GM12864 (cell line): ENCODE results near the gene SERINC5.
"Not testable (repeated sequence)": the region's sequence is repeated elsewhere in the genome, so short reads cannot be mapped to it uniquely, and the experiment has no call there.

Source experiments
- DNase-seq: peaks from one replicate; pipeline ENCODE4 v3.0.0-alpha.2; 2011; ENCODE audit warnings: low read depth
- H3K4me3 ChIP-seq: 2 replicates; pipeline ENCODE4 v1.5.1; 2011; ENCODE audit warnings: mild to moderate bottlenecking, low read depth, low read length, control low read depth
- CTCF ChIP-seq: IDR thresholded peaks from 2 replicates; pipeline ENCODE4 v1.5.1; 2011; ENCODE audit warnings: low read depth, mild to moderate bottlenecking, moderate library complexity, low read length, control low read depth, inconsistent platforms; ENCODE audit errors: missing control alignments

Gene SERINC5

GRCh38 chr5:80119372-80119771 lies 136.5 kb downstream of the SERINC5 start:
- H3K4me3 ChIP-seq = no peak overlapping the region
- no peak for TF ChIP-seq CTCF
- no peak for DNase-seq

- no peak for TF ChIP-seq CTCF
- no peak for DNase-seq
- no peak overlapping the region for H3K4me3 ChIP-seq
Measured at GRCh38 chr5:80117446-80117845, 138.4 kb downstream of the SERINC5 start.

- H3K4me3 ChIP-seq = no peak overlapping the region
- no peak for TF ChIP-seq CTCF
- DNase-seq = no peak
Measured at GRCh38 chr5:80116465-80116864, 139.4 kb downstream of the SERINC5 start.

- TF ChIP-seq CTCF = no peak
- DNase-seq = no peak
- H3K4me3 ChIP-seq = no peak overlapping the region
Measured at GRCh38 chr5:80116000-80116399, 139.8 kb downstream of the SERINC5 start.

GRCh38 chr5:80114860-80115259 lies 141.0 kb downstream of the SERINC5 start:
- no peak for DNase-seq
- no peak overlapping the region for H3K4me3 ChIP-seq
- TF ChIP-seq CTCF = no peak

DNA sequence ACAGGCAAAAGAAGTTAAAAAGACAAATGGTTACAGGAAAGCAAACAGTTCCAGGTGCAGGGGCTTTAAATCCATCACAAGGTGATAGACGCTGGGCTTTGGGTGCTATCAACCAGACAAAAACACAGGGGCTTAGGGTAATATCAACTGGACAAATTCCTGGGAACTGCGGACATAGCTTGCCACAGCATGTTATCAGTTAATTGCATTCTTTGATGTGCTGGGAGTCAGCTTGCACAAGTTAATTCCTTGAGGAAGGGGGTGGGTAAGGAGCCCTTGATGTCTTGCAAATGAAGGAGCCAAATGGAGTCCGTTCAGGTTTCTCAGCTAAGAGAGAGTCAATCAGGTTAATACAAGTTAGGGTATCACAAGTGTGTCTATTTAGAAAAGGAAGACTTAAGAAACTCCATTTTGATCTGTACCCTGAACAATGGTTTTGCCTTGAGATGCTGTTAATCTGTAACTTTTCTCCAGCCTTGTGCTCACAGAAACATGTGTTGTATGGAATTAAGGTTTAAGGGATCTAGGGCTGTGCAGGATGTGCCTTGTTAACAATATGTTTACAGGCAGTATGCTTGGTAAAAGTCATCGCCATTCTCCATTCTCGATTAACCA lies 144.4 kb downstream of the SERINC5 start:
- H3K4me3 ChIP-seq, DNase-seq: not testable (repeated sequence)

GRCh38 chr5:80109646-80110478 lies 146.0 kb downstream of the SERINC5 start:
- no peak for DNase-seq
- TF ChIP-seq CTCF = no peak
- no peak overlapping the region for H3K4me3 ChIP-seq
